Posterior vena cava (tissue), 2 donors: ENCODE results near the gene EBF3. TPM values are rescaled to one million over a fixed set of nuclear protein-coding genes. Genes with fewer than 3 reads are reported as not detected.
A peak's percentile ranks its signal among the peaks of the same experiment; 100 is the strongest.

Experiments
- DNase-seq: peaks from one replicate; pipeline ENCODE4 v3.0.0-alpha.2; 2020; ENCODE audit warnings: low spot score
- intact Hi-C, 2 donors: fragments of 100-400 bp; cut with DNase I; formaldehyde crosslinking; loops; one replicate each; pipeline versions ENCODE4 v1.14.1 to v1.14.2; 2022 to 2023
- total RNA-seq, 2 donors: library from RNA; stranded (reverse); fragmentation: NEBNext Ultra II Directional; extraction: Animal tissue kit (Norgen Biotek cat#: 25700); gene quantifications; one replicate each; pipeline ENCODE4 v1.2.1, GENCODE V29; 2021
- donor health status: DM: yes; HTN: yes; CAD: no.
- donor health status: DM: yes; HTN: yes; CAD: no.

Gene EBF3
- total RNA-seq, 2 donors from 2014 or later = 8.7 to 9.1 TPM

DNA sequence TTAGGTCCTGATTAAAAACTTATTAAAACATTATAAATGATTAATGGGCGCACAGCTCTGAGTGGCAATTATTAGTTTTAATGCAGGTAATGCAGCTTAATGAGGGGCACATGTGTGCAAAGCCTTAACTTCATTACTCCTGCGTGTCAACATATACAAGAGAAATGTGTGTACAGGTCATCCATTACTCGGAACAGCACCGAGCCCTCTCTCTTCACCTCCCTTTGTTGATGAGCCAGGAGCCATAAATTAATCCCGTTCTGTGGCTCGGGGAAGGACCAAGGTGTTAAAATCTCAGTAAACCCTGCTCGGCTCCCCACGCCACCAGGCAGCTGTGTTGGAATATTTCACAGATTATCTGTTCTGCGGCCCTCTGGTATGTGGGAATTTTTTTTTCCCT lies 77.8 kb downstream of the EBF3 start:
- no peak for DNase-seq
- intact Hi-C loops = loop anchor here in 1 of 2 donors (5.0 kb wide), 1 partner anchor 81 kb away; no protein-coding TSS in a partner anchor

DNA sequence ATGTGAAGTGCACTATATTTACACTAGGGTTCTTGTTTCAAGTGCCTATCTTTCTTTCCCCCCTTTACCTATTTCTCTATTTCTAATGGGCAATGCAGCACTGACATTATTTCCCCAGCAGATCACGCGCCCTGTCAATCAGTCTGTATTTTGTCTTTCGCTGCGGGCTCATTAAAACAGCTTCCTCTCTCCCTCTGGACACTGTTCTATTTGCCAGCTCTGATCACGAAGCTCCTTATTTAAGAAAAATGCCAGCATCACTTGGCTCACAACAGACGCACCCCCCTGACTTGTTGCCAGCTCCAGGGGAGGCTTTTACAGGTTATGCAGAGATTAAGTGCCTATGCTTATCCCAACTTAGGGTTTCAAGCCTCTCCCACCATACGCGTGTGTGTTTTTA lies 78.5 kb downstream of the EBF3 start:
- DNase-seq = no peak
- intact Hi-C loops = loop anchor here in 1 of 2 donors (5.0 kb wide), 1 partner anchor 82 kb away; no protein-coding TSS in a partner anchor

GRCh38 chr10:129884398-129885078 lies 79.5 kb downstream of the EBF3 start:
- intact Hi-C loops = loop anchor here in 1 of 2 donors (5.0 kb wide), 1 partner anchor 83 kb away; no protein-coding TSS in a partner anchor
- no peak for DNase-seq

DNA sequence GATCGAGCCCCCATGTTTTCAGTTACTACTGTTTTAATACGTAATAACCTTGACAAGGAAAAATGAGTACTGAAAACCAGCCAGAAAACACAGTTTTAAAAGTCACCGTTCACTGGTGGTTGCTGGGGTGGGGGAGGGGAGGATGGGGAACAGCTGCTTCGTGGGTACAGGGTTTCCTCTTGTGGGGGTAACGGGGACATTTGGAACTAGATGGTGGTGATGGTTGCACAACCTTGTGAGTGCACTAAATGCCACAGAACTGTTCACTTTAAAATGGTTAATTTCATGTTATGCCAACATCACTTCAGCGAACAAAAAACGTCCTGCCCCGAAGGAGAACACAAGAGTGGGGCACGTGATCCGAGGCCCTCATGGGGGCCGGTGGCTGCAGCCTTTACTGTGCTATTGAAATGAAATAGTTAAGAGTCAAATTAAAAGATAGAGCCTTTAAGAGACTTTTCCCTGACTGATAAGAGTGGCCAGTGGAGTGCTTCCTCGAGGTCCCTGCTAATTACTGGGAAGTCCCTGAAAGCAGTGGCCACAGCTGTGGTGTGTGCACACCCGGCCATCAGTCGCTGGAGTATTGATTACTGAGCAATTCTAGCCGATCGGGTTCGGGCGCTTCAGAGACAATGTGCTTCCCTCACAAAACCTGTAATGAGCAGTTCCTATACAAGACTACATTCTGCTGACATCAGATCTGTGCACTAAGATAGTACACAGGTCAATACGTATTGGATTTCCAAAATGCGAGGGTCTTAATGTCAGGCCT lies 80.3 kb downstream of the EBF3 start:
- no peak for DNase-seq
- intact Hi-C loops = no loop called here

GRCh38 chr10:129883029-129883428 lies 81.0 kb downstream of the EBF3 start:
- DNase-seq = no peak
- intact Hi-C loops = no loop called here

DNA sequence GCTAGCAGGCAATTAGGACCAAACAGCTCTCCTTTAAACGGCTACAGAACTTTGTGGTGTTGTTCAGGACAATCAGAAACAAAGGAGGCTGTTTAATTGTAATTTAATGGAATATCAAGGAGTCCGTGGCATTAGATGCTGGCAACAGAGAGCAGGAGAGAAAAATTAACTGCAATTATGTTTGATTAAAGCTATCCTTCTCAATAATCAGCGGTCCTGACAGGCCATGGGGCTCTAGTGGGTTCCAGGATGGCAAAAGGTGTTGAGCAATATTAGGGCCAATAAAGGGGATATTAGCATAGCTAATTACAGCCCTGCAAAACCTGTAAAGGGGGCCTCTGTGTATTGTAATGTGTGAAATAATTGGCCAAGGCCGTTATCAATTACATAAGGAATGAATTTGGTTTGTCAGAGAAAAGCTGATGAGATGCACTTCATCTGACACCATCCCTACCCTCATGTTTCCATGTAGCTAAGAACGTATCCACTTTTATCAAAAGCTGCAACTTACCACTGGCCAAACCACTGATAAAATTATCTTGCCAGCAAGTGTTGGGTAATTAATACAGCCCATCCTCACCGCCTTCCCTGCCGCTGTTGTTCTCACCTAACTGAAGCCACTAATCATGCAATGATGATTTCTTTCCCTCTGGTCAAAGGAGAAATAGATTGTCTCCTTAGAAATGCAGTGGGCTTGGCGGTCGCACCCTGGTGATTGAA lies 81.6 kb downstream of the EBF3 start:
- intact Hi-C loops = no loop called here
- DNase-seq = no peak

DNA sequence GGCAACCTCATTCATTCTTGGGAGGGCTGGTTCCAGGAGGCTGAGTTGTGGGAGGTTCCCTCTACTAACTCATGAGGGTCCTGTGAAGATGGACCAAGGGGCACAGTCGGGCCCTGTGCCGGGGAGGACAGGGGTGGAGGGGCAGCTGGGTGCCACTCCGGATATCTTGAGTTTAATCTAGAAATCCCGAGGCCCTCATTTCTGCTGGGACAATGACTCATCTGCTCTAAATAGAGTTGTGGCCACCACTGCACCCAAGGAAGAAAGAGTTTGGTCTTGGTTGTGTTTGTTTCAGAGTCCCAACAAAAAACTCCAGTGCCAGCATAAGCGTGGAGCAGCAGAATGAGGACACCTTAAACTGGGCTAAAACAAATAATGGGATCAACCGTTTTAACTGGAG lies 82.4 kb downstream of the EBF3 start:
- intact Hi-C loops = no loop called here
- no peak for DNase-seq

- intact Hi-C loops = no loop called here
- DNase-seq = peak; percentile 18
Measured at GRCh38 chr10:129880191-129880870, 83.7 kb downstream of the EBF3 start.

GRCh38 chr10:129879655-129880054 lies 84.4 kb downstream of the EBF3 start:
- intact Hi-C loops = no loop called here
- peak; percentile 36 for DNase-seq

DNA sequence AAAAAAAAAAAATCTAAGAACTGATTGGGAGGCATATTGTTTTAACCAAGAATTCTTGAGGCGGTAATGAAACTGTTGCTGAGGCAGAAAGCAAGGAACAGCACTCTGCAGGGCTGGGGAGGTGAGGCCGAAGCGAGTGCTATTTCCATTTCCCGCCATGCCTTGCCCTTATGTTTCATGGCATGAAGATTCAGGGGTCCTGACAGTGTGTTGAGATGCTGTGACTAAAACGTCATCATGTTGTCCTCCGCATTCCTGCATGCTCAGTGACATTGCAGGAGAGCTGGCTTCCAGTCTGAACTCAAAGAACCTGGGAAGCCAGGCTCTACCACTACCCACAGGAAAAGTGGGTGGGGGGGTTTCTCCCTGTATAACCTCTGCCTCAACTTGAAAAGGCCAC lies 85.2 kb downstream of the EBF3 start:
- peak; percentile 29 for DNase-seq
- intact Hi-C loops = no loop called here

DNA sequence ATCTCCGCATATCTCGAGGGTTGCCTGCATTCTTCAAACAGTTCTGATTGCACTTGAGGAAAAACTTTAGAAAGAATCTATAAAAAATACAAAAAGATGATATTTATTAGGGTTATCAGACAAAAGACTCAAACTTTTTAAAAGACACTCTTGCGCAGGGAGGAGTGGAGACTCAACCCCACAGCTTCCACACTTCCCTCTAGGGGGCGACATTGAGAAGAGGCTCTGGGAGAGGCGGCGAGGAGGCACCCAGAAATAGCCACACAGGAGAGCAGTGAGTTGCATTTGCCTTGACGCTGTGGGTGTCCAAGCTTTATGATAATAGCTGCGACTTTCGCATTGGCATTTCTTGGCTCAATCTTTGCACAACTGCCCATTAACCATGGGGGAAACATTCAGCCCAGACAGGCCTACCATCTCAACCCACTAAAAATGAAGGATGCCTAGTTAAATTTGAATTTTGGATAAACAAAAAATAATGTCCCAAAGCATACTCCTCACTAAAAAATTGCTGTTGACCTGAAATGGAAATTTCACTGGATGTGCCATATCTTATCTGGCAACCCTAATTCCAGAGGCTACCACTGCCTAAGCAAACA lies 86.2 kb downstream of the EBF3 start:
- intact Hi-C loops = no loop called here
- DNase-seq = no peak

- intact Hi-C loops = no loop called here
- no peak for DNase-seq
Measured at GRCh38 chr10:129876838-129877237, 87.2 kb downstream of the EBF3 start.

DNA sequence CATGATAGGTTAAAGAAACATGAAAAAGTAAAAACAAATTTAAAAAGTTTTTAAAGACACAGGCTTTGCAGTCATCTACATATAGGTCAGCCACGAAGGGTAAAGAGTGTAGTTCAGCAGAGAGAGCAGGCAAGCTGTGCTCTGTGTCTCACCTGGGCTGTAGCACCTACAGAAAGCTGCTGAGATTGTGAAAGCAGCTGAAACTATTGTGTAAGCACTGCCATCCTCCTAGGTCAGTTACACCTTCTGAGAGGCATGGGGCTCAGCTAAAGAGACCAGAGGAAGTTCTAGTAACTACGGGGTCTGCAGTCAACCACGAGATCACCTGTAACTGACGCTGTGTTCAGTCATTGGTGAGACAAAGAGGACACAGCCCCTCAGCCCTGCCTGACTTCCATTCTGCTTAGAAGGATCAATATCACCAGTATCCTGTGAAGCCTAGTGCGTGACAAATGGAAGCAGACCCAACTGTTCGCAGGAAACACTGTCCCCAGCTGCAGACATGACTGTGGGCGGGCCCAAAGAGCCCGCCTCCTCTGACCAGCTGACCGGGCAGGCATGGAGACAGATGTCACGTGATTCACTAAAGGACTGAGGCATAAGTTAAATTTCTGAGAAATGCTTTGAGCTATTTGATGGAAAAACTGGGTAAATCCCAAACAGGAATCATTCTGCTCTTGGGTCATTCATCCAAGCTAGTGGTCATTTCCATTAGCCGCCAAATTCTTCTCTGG lies 87.9 kb downstream of the EBF3 start:
- intact Hi-C loops = no loop called here

DNA sequence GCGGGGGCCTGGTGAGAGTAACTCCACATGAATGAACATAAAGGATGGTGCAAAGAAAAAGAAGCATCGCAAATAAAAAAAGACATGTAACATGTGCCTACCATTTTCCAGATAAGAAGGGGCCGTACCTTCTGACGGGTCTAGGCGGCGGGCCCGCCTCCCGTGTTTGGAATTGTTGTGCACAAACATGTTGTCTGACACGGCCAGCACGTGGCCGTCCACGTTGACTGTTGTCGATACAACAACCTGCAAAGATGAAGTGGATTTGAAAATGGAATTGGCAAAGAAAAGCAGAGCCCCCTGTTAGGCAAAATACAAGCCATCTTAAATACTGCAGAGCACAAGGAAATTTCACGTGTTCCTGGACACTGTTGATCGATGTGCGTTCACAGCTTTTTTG lies 90.7 kb downstream of the EBF3 start:
- intact Hi-C loops = no loop called here
- DNase-seq = no peak

More for the DNA sequence above, 87.9 kb downstream of the EBF3 start:
- DNase-seq = no peak

- DNase-seq = no peak
- intact Hi-C loops = no loop called here
Measured at GRCh38 chr10:129871966-129872365, 92.1 kb downstream of the EBF3 start.

DNA sequence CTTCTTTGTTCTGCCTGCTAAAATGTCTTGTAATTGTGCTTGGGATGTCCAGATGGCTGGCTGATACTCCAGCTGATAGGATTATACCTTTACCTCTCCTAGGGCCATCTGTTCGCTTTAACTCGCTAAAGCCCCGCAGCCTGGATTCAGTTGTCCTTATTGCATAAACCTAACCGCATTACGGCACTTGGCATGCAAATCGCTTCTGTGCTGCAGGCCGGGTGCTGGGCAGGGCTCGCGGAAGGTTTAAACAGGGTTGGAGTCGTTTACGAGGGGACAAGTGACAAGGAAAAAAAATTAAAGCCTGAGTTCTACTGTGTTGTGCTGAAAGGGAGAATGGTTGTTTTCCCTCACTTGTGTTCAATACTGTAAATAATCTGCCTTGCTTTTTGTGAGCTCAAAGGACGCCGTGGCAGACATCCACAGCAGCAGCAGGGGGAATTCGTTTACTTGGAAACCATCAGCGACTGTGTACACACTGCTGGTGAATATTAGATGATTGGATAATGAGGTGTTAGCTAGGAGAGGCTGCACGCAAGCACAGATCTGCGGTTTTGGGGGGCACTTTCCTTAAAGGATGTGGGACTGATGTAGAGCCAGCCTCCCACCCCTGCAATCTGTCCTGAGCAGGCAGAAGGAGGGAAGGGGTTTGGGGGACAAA lies 93.0 kb downstream of the EBF3 start:
- DNase-seq = no peak

DNA sequence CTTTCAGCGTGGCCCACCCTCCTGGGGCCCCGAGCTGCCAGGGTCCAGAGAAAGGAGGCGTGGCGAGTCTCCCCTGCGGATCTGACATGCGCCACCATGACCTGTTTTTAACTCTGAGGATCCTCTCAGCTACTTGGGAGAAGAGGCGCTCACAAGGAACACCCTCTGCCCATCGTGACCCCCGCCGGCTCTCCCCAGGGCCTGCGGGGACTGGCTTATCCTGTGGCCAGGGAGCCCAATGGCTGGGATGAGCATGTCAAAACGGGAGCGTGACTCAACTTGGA lies 93.7 kb downstream of the EBF3 start:
- intact Hi-C loops = no loop called here
- no peak for DNase-seq

More for the DNA sequence above, 93.0 kb downstream of the EBF3 start:
- intact Hi-C loops = no loop called here
